ENCODE measurements around the gene LYPD1. TPM values are rescaled to one million over a fixed set of nuclear protein-coding genes. Genes with fewer than 3 reads are reported as not detected.

Gene LYPD1
- total RNA-seq (2021) (5.1 and 10.3 TPM in 2 replicates), Bru-seq, nascent RNA (percentile 38 among the genes with signal in this experiment), BruChase-seq, experiment 1, labeled RNA remaining after a 2-hour chase (percentile 36 among the genes with signal in this experiment), BruChase-seq, experiment 2, labeled RNA remaining after a 6-hour chase (percentile 39 among the genes with signal in this experiment)
- long read RNA-seq, transcript LYPD1-202 (3 exons, 1,891 nt) = major isoform, 8 of 21 reads
- long read RNA-seq, partial matches to known transcripts = 0 of 21 reads
- long read RNA-seq, other reads (novel, unspliced or antisense) = 9 of 21 reads

GRCh38 chr2:132669908-132670495 is at the start of gene LYPD1:
Gene LYPD1 (minus strand): TSS chr2:132670205. CDS start chr2:132669932, 273 bp downstream.
- Histone ChIP-seq H3K27ac (0 out of 2 replicates have a peak within 1 kb of the TSS, but pooled peaks have one; percentile 6), H4K20me1 (ENCODE audit: insufficient read depth) (no peaks in the 10 kb centered on the region), H3K36me3 (ENCODE audit: low read depth) (no peaks in the 10 kb centered on the region), H3K4me3 (peak within 1 kb of the TSS; percentile 75), H3F3A (ENCODE audit: insufficient read depth, low read depth) (peaks cover 11% of the 10 kb centered on the region; the same call in 1 of the 2 replicates), H3K27me3 (ENCODE audit: insufficient read depth, low read depth) (no peaks in the 10 kb centered on the region), H3K9me2 (ENCODE audit: insufficient read depth) (no peaks in the 10 kb centered on the region), H3K4me1 (replicated peaks; ENCODE audit: insufficient read depth) (peaks cover 12% of the 10 kb centered on the region), H3K9me3 (ENCODE audit: insufficient read depth, low read depth) (no peaks in the 10 kb centered on the region), H2AFZ (peak within 1 kb of the TSS; percentile 77), H3K79me2 (ENCODE audit: low read depth) (no peaks in the 10 kb centered on the region), H3K4me2 (peak within 1 kb of the TSS; percentile 93)
- TF ChIP-seq EZH2 (IDR thresholded peaks at IDR 0.05; ENCODE audit: low read depth) = no peak
- TF ChIP-seq, protein P1, sequence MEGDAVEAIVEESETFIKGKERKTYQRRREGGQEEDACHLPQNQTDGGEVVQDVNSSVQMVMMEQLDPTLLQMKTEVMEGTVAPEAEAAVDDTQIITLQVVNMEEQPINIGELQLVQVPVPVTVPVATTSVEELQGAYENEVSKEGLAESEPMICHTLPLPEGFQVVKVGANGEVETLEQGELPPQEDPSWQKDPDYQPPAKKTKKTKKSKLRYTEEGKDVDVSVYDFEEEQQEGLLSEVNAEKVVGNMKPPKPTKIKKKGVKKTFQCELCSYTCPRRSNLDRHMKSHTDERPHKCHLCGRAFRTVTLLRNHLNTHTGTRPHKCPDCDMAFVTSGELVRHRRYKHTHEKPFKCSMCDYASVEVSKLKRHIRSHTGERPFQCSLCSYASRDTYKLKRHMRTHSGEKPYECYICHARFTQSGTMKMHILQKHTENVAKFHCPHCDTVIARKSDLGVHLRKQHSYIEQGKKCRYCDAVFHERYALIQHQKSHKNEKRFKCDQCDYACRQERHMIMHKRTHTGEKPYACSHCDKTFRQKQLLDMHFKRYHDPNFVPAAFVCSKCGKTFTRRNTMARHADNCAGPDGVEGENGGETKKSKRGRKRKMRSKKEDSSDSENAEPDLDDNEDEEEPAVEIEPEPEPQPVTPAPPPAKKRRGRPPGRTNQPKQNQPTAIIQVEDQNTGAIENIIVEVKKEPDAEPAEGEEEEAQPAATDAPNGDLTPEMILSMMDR (conservative IDR thresholded peaks at IDR 0.05) = no peak
- peak in 1 of 2 experiments; percentile 37 for DNase-seq
- POLR2A ChIA-PET (ENCODE audit: unreplicated experiment) = no interaction called here
- intact Hi-C loops (cut with micrococcal nuclease; ENCODE audit: unreplicated experiment) = loop anchor here (2.0 to 5.0 kb wide), 3 partner anchors 231 to 253 kb away; partner anchors contain the start of gene GPR39
- CTCF ChIA-PET = interaction anchor here (0.7 kb wide), 1 partner anchor 367 kb away, joined by 3 read pairs; no protein-coding TSS in a partner anchor
- BruUV-seq (replicated peaks) = no TSS peak

DNA sequence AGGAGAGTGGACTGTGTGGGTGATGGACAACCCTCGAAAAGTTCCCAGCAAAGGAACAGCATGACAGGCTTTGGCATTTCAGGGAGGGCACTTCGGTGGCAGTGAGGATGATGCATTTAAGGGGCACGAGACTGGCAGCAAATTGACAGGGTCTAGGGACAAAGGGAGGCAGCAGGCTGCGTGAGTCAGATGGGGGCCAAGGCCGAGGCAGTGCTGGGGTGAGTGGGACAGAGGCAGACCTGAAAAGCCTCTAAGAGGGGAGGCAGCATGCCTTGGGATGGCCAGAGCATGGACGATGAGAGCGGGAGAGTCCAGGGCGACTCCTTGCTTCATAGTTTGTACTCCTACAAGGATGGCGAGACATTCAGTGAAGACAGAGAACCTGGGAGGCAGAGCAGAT is 49.5 kb upstream of the LYPD1 start:
- H4K20me1 ChIP-seq (ENCODE audit: insufficient read depth) = no peaks in the 10 kb centered on the region
- H3K9me3 ChIP-seq (ENCODE audit: insufficient read depth, low read depth) = no peaks in the 10 kb centered on the region
- BruUV-seq (replicated peaks) = no TSS peak
- H3K27ac ChIP-seq = no peak overlapping the region
- H3K4me2 ChIP-seq = no peak overlapping the region
- no peaks in the 10 kb centered on the region for H3K79me2 ChIP-seq (ENCODE audit: low read depth)
- no peak for DNase-seq
- intact Hi-C loops (cut with micrococcal nuclease; ENCODE audit: unreplicated experiment) = no loop called here
- H3K4me3 ChIP-seq = no peak overlapping the region
- CTCF ChIA-PET = no interaction called here
- TF ChIP-seq, protein P1 (conservative IDR thresholded peaks at IDR 0.05) = no peak
- TF ChIP-seq EZH2 (IDR thresholded peaks at IDR 0.05; ENCODE audit: low read depth) = no peak
- H3K27me3 ChIP-seq (ENCODE audit: insufficient read depth, low read depth) = peaks cover 21% of the 10 kb centered on the region
- POLR2A ChIA-PET (ENCODE audit: unreplicated experiment) = no interaction called here
- no peaks in the 10 kb centered on the region for H3K9me2 ChIP-seq (ENCODE audit: insufficient read depth)
- no peaks in the 10 kb centered on the region for H3K4me1 ChIP-seq (replicated peaks; ENCODE audit: insufficient read depth)
- H3K36me3 ChIP-seq (ENCODE audit: low read depth) = no peaks in the 10 kb centered on the region
- no peak overlapping the region for H2AFZ ChIP-seq
- H3F3A ChIP-seq (ENCODE audit: insufficient read depth, low read depth) = no peaks in the 10 kb centered on the region

DNA sequence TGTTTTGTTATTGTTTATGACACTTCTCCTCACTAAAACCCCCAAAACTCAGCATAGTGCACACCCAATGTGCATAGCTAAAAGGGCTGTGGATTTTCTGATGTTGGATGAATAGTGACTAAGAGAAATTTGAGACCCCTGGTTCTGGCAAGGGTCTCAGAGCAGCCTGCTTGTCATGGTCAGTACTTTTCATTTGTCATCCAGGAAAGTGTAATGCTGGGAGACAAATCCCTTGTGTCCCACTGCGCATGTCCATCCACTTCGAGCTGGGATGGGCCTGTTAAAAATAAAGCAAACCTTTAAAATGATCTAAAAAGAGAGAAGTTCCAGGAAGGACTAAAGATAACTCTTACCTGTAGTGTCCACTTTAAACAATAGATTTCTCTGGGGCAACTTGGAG is 46.9 kb upstream of the LYPD1 start:
- Histone ChIP-seq H3K27me3 (ENCODE audit: insufficient read depth, low read depth) (peaks cover 4% of the 10 kb centered on the region; the same call in 1 of the 2 replicates), H3K4me3 (no peak overlapping the region), H4K20me1 (ENCODE audit: insufficient read depth) (no peaks in the 10 kb centered on the region), H3K9me3 (ENCODE audit: insufficient read depth, low read depth) (no peaks in the 10 kb centered on the region), H2AFZ (no peak overlapping the region), H3K4me2 (no peak overlapping the region), H3K4me1 (replicated peaks; ENCODE audit: insufficient read depth) (no peaks in the 10 kb centered on the region), H3K27ac (no peak overlapping the region), H3F3A (ENCODE audit: insufficient read depth, low read depth) (no peaks in the 10 kb centered on the region), H3K36me3 (ENCODE audit: low read depth) (no peaks in the 10 kb centered on the region), H3K79me2 (ENCODE audit: low read depth) (no peaks in the 10 kb centered on the region), H3K9me2 (ENCODE audit: insufficient read depth) (no peaks in the 10 kb centered on the region)
- CTCF ChIA-PET = no interaction called here
- POLR2A ChIA-PET (ENCODE audit: unreplicated experiment) = no interaction called here
- BruUV-seq (replicated peaks) = no TSS peak
- intact Hi-C loops (cut with micrococcal nuclease; ENCODE audit: unreplicated experiment) = no loop called here
- DNase-seq = no peak
- no peak for TF ChIP-seq EZH2 (IDR thresholded peaks at IDR 0.05; ENCODE audit: low read depth)
- TF ChIP-seq, protein P1 (conservative IDR thresholded peaks at IDR 0.05) = no peak

Measured in PC-9 (cell line).